Astrocyte (in vitro differentiated cells and primary cell): ENCODE results near the gene FOLR2.

Source experiments
- CTCF ChIP-seq: IDR thresholded peaks from 2 replicates; pipeline ENCODE4 v1.5.1; 2011; ENCODE audit warnings: low read depth, mild to moderate bottlenecking, inconsistent platforms, low read length, moderate library complexity; ENCODE audit not compliant: insufficient read depth
- EZH2 ChIP-seq: IDR thresholded peaks from 2 replicates; pipeline ENCODE4 v1.6.1; 2012; ENCODE audit warnings: mild to moderate bottlenecking, low read length, inconsistent platforms; ENCODE audit not compliant: insufficient read depth

GRCh38 chr11:72263361-72263760 is 46.8 kb downstream of the FOLR2 start:
- TF ChIP-seq CTCF (no peak), EZH2 (no peak)
